ENCODE measurements around the gene NBAS. TPM values are rescaled to one million over a fixed set of nuclear protein-coding genes. Genes with fewer than 3 reads are reported as not detected.

The NBAS gene
- total and polyA plus RNA-seq, 2 of the 13 experiments (the other 11 are each of a cell fraction or from before 2014, with no cell fraction given) = 33.6 to 58.7 TPM

DNA sequence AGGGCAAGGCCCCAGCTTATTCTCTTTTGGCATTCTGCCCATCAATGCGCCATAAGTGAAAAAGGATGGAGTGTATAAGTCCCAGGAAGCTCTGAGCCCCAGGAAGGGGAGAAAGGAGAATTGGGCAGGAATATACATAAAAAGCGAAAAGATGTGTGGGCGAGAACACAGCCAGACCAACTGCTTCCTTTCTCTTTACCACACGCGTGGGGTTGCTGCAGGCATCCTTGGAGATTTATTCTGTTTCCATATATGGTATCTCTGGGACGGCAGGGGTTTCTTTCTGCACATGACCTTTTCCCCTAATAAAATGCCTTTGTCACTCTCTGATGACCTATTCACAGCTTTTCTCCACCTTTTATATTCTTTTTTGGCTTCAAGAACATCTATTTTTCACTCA, 440.5 kb downstream of the NBAS start:
- ATAC-seq = no peak
- no peak for FAIRE-seq
- BruUV-seq (replicated peaks) = no TSS peak

DNA sequence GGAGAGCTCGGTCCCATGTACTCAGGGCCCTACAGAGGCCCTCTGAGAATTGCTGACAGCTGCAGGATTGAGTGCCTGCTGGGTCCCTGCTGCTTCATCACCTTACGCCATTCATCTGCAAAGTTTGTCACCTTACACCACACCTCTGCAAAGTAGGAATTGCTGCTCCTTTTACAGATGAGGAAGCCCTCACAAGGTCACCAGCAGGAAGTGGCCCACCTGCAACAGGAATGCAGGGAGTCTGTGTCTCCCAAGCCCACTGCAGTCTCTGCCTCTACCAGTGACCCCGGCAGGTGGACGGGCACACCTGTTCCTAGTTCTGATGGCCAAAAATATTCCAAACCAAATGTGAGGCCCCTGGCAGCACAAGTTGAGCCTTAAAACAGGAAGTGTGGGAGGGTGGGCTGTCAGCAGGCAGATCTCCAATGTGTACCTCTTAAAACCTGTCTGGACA, 441.4 kb downstream of the NBAS start:
- no TSS peak for BruUV-seq (replicated peaks)
- ATAC-seq (peak; percentile 31; the same call in 2 of the 3 replicates), FAIRE-seq (no peak), DNase-seq (ENCODE audit: low spot score) (no peak)
- no peak overlapping the region for H3K9ac ChIP-seq (ENCODE audit: insufficient read depth, low read depth, low read length)
- peaks cover 0 to 18% of the 10 kb centered on the region in 2 experiments; a peak in 1 of 5 replicates for H3K27me3 ChIP-seq (ENCODE audit: control insufficient read depth in 1 of 2, insufficient read depth in 2 of 2, low read length in 2 of 2)
- WGBS (ENCODE audit: low lambda C conversion rate) = 68% methylated on average over 4 of the region's 4 CpGs
- H3K4me3 ChIP-seq (replicated peaks in 1 of 3; ENCODE audit: insufficient read depth in 1 of 3, low read depth in 2 of 3, low read length in 3 of 3) = no peak overlapping the region
- H4K20me1 ChIP-seq (ENCODE audit: insufficient read depth, low read length) = no peaks in the 10 kb centered on the region
- POLR2A ChIA-PET = no interaction called here
- no peaks in the 10 kb centered on the region for H3K36me3 ChIP-seq (replicated peaks in 1 of 2; ENCODE audit: control insufficient read depth in 1 of 2, insufficient read depth in 2 of 2, low read length in 2 of 2)
- intact Hi-C loops (cut with micrococcal nuclease; ENCODE audit: unreplicated experiment) = no loop called here
- no peak overlapping the region for H2AFZ ChIP-seq (ENCODE audit: low read length)
- CTCF ChIA-PET (ENCODE audit: low intra/inter-chr PET ratio, low total read pairs) = no interaction called here
- H3K4me2 ChIP-seq (ENCODE audit: low read depth, low read length) = no peak overlapping the region
- no peaks in the 10 kb centered on the region for H3K9me3 ChIP-seq (ENCODE audit: low read length)
- H3K4me1 ChIP-seq (ENCODE audit: insufficient read depth, low read length) = no peaks in the 10 kb centered on the region
- TF ChIP-seq MAFK (conservative IDR thresholded peaks at IDR 0.05 in 1 of 2, IDR thresholded peaks at IDR 0.05 in 1 of 2; ENCODE audit: low read length in 2 of 2) = peak; percentile 16 to 59; a peak in 3 of 4 replicates
- no peak for TF ChIP-seq ZNF580 (CRISPR knock-in tag; IDR thresholded peaks at IDR 0.05; ENCODE audit: borderline replicate concordance, low read depth)
- in situ Hi-C loops (cut with HindIII; ENCODE audit: extremely low pct_ligation_motif_present, low pct_unique_long_range_greater_than_20kb) = no loop called here
- no peaks in the 10 kb centered on the region for H3K79me2 ChIP-seq (ENCODE audit: insufficient read depth, low read length)
- H3K27ac ChIP-seq (ENCODE audit: extremely low read length, insufficient read depth, low read length) = no peak overlapping the region

More for the DNA sequence above, 440.5 kb downstream of the NBAS start:
- no peak overlapping the region for H3K4me2 ChIP-seq (ENCODE audit: low read depth, low read length)
- no peaks in the 10 kb centered on the region for H4K20me1 ChIP-seq (ENCODE audit: insufficient read depth, low read length)
- in situ Hi-C loops (cut with HindIII; ENCODE audit: extremely low pct_ligation_motif_present, low pct_unique_long_range_greater_than_20kb) = no loop called here
- no peak for DNase-seq (ENCODE audit: low spot score)
- H3K27ac ChIP-seq (ENCODE audit: extremely low read length, insufficient read depth, low read length) = no peak overlapping the region
- ChIA-PET CTCF (ENCODE audit: low intra/inter-chr PET ratio, low total read pairs) (no interaction called here), POLR2A (no interaction called here)
- no peaks in the 10 kb centered on the region for H3K9me3 ChIP-seq (ENCODE audit: low read length)
- no peaks in the 10 kb centered on the region for H3K79me2 ChIP-seq (ENCODE audit: insufficient read depth, low read length)
- H3K9ac ChIP-seq (ENCODE audit: insufficient read depth, low read depth, low read length) = no peak overlapping the region
- 27% methylated on average over 6 of the region's 6 CpGs for WGBS (ENCODE audit: low lambda C conversion rate)
- H3K4me1 ChIP-seq (ENCODE audit: insufficient read depth, low read length) = no peaks in the 10 kb centered on the region
- no peak overlapping the region for H3K4me3 ChIP-seq (replicated peaks in 1 of 3; ENCODE audit: insufficient read depth in 1 of 3, low read depth in 2 of 3, low read length in 3 of 3)
- H3K27me3 ChIP-seq (ENCODE audit: control insufficient read depth in 1 of 2, insufficient read depth in 2 of 2, low read length in 2 of 2) = peaks cover 0 to 18% of the 10 kb centered on the region in 2 experiments; a peak in 1 of 5 replicates
- TF ChIP-seq ZNF343 (CRISPR knock-in tag; IDR thresholded peaks at IDR 0.05) = no peak
- no peak for TF ChIP-seq CENPBD1 (CRISPR knock-in tag; IDR thresholded peaks at IDR 0.05; ENCODE audit: borderline replicate concordance, low read depth)
- intact Hi-C loops (cut with micrococcal nuclease; ENCODE audit: unreplicated experiment) = no loop called here
- no peak overlapping the region for H2AFZ ChIP-seq (ENCODE audit: low read length)
- no peaks in the 10 kb centered on the region for H3K36me3 ChIP-seq (replicated peaks in 1 of 2; ENCODE audit: control insufficient read depth in 1 of 2, insufficient read depth in 2 of 2, low read length in 2 of 2)

All from HepG2 (cell line).